Stimulated activated CD8-positive, alpha-beta memory T cell treated with anti-CD3 and anti-CD28 coated beads, Interleukin-4, amount 100 ng/mL, for 48 hours (primary cell): ENCODE measurements around the gene EIF4E3.

ENCODE experiments used
- DNase-seq: peaks from one replicate; pipeline ENCODE4 v3.0.0-alpha.2; 2020

Gene EIF4E3

DNA sequence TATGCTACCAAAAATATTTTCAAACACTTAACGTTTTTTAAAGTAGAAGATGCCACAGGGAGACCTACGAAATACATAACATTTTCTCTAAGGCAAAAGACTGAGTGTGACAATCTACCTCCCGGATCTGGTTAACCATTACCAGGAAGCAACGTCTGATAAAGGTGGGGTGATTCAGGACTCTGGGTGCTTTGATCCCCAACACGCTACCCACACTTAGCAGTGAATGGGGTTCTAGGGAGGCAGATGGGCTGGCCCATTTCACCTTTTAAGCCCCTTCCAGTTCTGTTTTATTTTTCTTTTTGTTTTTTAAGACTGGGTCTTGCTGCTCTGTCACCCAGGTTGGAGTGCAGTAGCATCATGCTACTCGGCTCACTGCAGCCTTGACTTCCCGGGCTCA, 39.5 kb downstream of the EIF4E3 start:
- DNase-seq: no peak

GRCh38 chr3:71684757-71685386, 40.3 kb downstream of the EIF4E3 start:
- no peak for DNase-seq

- no peak for DNase-seq
Measured at GRCh38 chr3:71684046-71684756, 41.0 kb downstream of the EIF4E3 start.

- DNase-seq: peak; percentile 50
Measured at GRCh38 chr3:71681224-71681668, 44.0 kb downstream of the EIF4E3 start.

GRCh38 chr3:71680603-71681002, 44.6 kb downstream of the EIF4E3 start:
- no peak for DNase-seq

DNA sequence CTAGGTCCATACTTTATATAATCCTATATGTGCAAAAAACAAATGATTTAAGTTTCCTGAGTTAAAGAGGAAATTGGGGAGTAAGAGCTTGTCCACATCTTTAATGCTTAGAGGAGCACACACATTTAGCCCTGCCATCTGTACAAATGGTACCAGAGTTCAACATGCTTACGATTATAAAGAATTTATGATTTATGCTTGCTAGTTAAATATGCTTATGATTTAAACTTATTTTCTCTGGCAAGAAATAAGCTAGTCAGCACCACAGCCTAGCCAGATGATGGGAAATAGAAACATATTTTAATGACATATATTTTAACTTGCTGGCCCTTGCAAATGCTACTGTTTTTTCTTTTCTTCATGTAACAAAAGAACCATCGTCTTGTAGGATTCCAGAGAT, 48.3 kb downstream of the EIF4E3 start:
- DNase-seq: no peak

DNA sequence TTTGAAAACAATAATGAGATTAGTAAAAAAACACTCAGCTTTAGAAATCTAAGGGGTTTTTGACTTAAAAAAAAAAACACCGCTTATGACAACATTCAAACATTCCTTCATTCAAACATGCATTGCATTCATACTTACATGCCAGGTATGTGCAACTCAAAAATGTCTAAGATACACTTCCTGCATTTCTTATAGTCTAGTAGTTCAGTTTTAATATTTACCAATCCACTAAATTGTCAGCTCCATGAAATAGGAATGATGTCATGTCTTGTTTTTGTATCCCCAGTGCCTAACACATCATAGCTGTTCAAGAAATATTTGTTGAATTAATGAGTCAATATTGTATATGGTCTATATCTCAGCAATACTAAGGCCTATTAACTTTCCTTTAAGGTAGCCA, 51.7 kb downstream of the EIF4E3 start:
- no peak for DNase-seq

- no peak for DNase-seq
Measured at GRCh38 chr3:71672807-71673206, 52.4 kb downstream of the EIF4E3 start.

DNA sequence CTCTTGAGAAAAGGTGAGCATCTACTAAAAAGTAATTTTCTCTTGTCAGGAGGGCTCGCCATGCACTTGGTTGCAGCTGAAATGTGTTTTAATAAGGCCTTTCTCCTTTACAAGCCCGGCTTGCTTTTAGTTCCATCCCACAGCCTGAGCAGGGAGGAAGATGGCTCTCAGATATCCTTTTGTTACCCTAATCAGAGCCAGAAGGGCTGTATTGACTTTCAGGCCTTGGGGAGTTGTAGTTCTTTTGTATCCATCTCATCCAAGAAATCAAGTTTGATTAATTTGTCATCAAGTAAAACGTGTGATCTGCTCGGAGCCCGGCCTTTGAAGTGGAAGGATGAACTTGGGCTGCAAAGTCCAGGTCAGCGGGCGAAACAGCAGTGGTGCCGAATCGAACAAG, 52.9 kb downstream of the EIF4E3 start:
- DNase-seq: no peak

GRCh38 chr3:71671216-71671845, 53.9 kb downstream of the EIF4E3 start:
- no peak for DNase-seq

DNA sequence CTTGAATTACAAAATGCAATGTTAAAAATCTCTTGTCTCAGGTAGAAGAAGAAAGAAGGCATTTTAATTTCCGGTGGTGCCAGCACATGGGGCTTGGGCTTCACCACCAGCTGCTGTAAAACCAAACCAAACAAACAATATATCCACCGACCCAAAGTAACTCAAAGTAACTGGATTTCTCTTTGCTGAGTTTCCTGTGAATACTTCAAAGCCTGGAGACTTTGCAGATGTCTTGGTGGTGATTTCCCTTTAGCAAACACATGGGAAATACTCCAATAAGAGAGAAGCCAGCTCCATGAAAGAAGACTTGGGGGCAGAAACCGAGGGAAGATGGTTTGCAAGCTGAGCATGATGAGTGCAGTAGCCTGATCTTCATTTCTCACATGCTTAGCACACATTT, 62.6 kb downstream of the EIF4E3 start:
- DNase-seq: no peak

GRCh38 chr3:71662056-71662455, 63.1 kb downstream of the EIF4E3 start:
- DNase-seq: no peak

DNA sequence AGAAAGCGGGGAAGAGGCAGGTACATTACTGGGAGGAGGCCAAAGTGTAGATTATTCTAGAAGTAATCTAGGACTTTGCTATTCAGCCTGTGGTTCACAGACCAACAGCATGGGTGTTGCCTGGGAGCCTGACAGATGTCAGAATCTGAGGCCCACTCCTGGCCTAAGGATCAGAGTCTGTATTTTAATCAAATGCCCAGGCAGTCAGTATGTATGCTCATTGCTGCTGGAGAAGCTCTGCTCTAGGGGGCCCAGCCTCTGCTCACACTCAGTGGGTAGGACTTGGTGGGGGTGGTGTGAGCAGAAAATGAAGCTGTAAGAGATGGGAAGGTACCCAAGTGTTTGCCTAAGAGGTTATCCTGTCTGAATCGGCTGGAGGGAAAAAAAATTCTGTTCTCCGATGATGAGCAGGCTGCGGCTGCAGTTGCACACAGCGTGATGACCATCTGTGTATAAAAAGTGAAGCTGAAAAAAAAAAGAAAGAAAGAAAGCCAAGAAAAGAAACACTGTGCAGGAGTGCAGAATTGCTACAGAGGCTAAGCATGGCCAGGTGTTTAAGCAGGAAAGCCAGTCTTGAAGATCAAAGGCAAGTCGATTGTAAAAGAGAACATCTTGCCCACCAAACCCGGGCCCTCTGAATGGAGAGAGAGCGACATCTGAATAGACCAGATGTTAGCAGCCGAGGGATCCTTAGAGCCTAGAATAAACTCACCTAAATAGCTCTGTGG, 65.2 kb downstream of the EIF4E3 start:
- no peak for DNase-seq

DNA sequence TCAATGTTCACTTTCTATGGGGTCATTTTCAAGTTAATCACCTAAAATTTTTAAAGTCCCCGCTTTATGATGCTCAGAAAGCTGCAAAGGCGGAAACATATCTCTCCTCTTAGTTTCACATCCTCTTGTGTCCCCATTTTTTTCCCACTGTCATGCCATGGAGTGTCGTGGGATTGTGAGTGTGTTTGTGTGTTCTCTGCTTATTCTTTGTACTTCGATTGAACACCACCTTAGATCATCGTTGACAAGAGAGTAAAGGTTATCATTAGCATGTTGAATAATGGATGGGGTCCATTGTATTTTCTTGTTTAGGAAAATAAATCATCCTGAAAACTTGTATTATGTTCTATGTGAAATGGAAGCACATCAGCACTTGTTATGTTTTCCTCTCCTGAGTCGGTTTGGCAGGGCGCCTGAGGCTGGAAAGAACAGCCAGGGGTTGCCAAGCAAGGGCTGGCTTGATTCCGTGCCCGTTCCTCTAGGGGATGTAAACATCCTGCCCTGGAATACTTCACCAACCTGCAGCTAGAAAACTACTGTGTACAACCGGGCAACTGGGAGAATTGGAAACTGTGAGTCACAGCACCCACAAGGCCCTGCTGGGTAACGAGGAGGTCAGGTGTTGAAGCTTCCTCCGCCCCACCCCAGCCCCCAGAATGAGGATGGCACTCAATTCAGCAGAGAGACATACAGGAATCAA, 67.2 kb downstream of the EIF4E3 start:
- no peak for DNase-seq

DNA sequence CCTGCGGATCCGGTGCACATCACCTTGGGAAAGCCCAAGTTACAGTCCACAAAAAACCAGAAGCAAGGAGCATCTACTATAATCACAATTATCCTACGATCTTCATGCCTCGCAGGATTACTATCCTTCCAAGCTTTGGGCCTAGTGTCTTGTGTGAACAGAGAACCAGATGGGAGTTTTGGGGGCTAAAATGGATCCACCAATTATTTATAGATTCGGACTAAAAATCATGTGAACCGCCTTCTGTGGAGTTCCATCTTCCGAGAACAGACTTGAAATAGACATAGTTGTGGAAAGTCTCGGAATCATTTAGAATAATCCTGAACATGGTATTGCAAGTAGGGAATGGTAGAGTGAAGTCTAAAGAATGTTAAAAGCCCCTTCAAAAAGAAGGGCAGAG, 70.1 kb downstream of the EIF4E3 start:
- DNase-seq: no peak

DNA sequence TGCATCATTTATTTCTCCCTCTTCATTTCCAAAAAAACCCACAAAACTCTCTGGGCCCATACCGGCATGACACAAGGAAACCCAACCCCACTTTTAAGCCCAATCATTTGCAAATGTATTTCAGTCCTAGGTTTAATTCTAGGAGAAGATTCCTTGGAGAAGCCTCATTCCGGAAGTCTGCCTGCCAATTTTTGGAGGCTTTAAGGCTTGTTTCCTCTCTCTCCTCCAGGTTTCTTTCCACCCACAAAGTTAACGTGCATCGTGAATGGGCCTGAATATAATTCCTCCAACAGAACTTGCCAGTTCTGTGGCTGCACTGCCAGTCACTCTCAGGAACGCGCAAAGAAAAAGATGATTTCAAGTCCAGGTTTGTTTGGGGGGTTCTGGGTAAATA, 71.8 kb downstream of the EIF4E3 start:
- no peak for DNase-seq

DNA sequence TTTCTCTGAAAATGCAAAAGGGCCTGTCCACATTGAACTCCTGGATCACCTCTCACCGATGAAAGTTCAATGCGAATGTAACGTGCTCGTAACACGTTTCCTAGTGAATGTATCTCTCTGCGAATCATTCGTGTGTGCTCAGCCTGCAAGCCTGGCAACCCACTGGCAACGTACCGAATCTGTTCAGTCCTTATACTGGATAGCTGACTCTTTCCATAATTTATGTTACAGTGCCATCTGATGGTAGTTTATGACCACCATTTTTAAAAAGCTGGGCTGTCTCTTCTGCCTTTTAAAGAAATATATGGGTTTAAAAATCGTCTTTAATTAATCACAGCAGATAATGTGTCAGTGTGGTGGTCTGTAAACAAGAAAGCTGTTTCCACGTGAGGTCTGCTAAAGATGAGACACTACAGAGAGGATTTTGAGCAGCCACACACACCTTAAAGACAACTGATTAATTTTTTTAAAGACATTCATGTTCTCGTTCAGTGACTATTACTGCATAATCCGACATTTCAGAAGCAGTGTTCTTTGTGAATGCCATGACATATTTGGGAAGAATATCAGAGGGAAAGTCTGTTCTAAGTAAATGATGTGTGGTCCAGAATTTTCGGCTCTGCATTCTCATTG, 72.3 kb downstream of the EIF4E3 start:
- DNase-seq: no peak

DNA sequence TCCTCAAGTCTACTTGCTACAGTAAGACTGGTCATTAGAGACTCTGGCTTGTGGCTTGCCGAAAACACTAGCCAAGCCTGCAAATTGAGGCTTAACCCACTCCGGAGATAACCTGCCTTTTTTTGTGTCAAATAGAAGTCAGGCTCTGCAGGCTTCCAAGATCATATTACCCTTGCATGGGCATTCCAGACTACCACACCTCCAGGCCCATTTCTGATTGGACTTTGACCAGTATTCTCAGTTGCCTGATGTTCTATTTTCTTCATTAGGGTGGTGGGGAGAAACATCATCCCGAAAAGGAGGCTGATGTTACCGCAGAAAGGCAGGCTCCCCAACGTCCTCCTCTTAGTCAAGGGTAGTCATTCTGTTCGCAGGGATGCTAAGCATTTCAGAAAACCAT, 73.6 kb downstream of the EIF4E3 start:
- no peak for DNase-seq

- DNase-seq: no peak
Measured at GRCh38 chr3:71650372-71650771, 74.8 kb downstream of the EIF4E3 start.

GRCh38 chr3:71649757-71650156, 75.4 kb downstream of the EIF4E3 start:
- DNase-seq: no peak

DNA sequence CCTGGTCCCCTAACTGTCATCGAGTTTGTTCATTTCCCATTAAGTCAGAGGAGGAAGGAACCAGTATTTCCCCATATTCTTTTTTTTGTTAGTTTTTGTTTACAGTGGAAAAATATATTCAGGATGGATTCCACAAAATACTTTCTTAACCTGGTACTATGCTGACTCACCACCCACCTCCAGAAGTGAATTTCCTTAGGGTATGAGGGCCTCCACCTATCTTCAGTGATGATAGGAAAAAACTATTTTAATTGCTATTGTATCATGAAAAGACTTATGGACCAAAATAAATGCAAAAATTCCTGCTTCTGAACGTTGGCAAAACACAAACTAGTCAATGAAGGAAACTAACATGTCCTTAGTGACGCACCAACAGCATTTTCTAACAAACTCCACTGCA, 77.5 kb downstream of the EIF4E3 start:
- no peak for DNase-seq

DNA sequence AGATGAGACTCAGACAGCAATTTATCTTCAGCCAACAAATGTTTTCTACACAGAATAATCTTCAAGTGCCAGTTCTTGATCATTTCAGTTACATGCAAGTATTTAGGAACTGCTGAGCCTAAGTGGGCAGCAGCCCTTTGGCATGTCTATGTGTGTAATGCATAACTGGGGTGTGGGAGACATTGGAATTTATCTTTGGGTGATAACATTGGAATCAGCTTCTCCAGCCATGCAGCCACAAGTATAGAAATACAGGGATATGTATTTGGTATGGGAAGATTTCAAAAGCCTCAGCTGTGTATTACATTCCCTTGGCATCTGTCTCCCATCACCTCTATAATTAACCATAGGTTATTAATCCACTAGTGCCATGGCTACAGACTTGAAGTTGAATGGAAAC, 78.2 kb downstream of the EIF4E3 start:
- no peak for DNase-seq

DNA sequence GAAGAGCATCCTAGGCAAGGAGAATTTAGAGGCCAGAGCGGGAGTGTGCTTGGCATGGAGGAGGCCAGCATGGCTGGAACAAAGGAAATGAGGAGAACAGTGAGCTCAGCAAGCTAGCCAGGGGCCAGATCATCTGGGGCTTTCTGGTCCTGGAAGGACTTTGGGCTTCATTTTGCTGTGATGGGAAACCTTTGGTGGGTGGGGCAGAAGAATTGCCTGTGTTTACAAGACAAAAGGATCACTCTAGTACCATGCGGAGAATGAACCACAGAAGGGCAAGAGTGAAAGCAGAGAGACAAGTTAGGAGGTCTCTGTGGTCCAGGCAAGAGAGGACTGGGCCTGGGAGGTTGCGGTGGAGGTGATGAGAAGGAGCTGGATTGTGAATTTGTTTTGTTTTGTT, 80.1 kb downstream of the EIF4E3 start:
- no peak for DNase-seq
